Measurements from ENCODE around the gene EPS8L3. TPM values are rescaled to one million over a fixed set of nuclear protein-coding genes. Genes with fewer than 3 reads are reported as not detected.

Gene EPS8L3
- total and polyA plus RNA-seq, 10 of the 15 experiments (the other 5 are each of a cell fraction or from before 2014, with no cell fraction given) = not detected

- TF ChIP-seq, protein P1, sequence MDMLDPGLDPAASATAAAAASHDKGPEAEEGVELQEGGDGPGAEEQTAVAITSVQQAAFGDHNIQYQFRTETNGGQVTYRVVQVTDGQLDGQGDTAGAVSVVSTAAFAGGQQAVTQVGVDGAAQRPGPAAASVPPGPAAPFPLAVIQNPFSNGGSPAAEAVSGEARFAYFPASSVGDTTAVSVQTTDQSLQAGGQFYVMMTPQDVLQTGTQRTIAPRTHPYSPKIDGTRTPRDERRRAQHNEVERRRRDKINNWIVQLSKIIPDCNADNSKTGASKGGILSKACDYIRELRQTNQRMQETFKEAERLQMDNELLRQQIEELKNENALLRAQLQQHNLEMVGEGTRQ (IDR thresholded peaks at IDR 0.05; ENCODE audit: borderline replicate concordance, low read depth, low read length) = no peak
- TF ChIP-seq NR2C2 (IDR thresholded peaks at IDR 0.05; ENCODE audit: borderline replicate concordance, control insufficient read depth, insufficient read length, low read depth) (no peak), TCF12 (IDR thresholded peaks at IDR 0.05; ENCODE audit: low read depth, low read length) (no peak), RUNX3 (IDR thresholded peaks at IDR 0.05; ENCODE audit: low read length) (no peak), KLF5 (IDR thresholded peaks at IDR 0.05; ENCODE audit: partially characterized antibody) (no peak), EGR1 (IDR thresholded peaks at IDR 0.05; ENCODE audit: borderline replicate concordance in 1 of 2, low read depth in 2 of 2, low read length in 2 of 2) (no peak), SRF (IDR thresholded peaks at IDR 0.05; ENCODE audit: low read depth in 2 of 2, low read length in 2 of 2) (no peak), LARP7 (IDR thresholded peaks at IDR 0.05) (no peak), PML (IDR thresholded peaks at IDR 0.05; ENCODE audit: low read length) (no peak), KDM1A (IDR thresholded peaks at IDR 0.05; ENCODE audit: borderline replicate concordance) (no peak), FOXK2 (IDR thresholded peaks at IDR 0.05) (no peak), FOXM1 (IDR thresholded peaks at IDR 0.05; ENCODE audit: low read depth, low read length) (no peak)
- TF ChIP-seq, protein P2, sequence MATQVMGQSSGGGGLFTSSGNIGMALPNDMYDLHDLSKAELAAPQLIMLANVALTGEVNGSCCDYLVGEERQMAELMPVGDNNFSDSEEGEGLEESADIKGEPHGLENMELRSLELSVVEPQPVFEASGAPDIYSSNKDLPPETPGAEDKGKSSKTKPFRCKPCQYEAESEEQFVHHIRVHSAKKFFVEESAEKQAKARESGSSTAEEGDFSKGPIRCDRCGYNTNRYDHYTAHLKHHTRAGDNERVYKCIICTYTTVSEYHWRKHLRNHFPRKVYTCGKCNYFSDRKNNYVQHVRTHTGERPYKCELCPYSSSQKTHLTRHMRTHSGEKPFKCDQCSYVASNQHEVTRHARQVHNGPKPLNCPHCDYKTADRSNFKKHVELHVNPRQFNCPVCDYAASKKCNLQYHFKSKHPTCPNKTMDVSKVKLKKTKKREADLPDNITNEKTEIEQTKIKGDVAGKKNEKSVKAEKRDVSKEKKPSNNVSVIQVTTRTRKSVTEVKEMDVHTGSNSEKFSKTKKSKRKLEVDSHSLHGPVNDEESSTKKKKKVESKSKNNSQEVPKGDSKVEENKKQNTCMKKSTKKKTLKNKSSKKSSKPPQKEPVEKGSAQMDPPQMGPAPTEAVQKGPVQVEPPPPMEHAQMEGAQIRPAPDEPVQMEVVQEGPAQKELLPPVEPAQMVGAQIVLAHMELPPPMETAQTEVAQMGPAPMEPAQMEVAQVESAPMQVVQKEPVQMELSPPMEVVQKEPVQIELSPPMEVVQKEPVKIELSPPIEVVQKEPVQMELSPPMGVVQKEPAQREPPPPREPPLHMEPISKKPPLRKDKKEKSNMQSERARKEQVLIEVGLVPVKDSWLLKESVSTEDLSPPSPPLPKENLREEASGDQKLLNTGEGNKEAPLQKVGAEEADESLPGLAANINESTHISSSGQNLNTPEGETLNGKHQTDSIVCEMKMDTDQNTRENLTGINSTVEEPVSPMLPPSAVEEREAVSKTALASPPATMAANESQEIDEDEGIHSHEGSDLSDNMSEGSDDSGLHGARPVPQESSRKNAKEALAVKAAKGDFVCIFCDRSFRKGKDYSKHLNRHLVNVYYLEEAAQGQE (IDR thresholded peaks at IDR 0.05; ENCODE audit: low read depth, low read length) = no peak
Observed at GRCh38 chr1:109760581-109761226, 3.0 kb downstream of the EPS8L3 start (continued).

Data from GM12878 (cell line).